Uterus (tissue), 2 donors: ENCODE measurements around the gene SERGEF.

Source experiments
- POLR2A ChIP-seq, 2 donors: fragments of 450-650 bp; IDR thresholded peaks; one replicate each; pipeline ENCODE4 v1.6.1; 2016; ENCODE audit warnings: antibody characterized with exemption in 2 of 2, mild to moderate bottlenecking in 1 of 2, moderate library complexity in 1 of 2
- TF ChIP-seq, protein P1 (sequence below), 4 experiments: fragments of 200-600 bp in 2 of 4; fragments of 450-650 bp in 2 of 4; sonication (generic) in 2 of 4; IDR thresholded peaks; one replicate each; pipeline ENCODE4 v1.5.1; 2016 to 2019; ENCODE audit warnings: antibody characterized with exemption in 4 of 4, mild to moderate bottlenecking in 2 of 4, moderate library complexity in 1 of 4

DNA sequence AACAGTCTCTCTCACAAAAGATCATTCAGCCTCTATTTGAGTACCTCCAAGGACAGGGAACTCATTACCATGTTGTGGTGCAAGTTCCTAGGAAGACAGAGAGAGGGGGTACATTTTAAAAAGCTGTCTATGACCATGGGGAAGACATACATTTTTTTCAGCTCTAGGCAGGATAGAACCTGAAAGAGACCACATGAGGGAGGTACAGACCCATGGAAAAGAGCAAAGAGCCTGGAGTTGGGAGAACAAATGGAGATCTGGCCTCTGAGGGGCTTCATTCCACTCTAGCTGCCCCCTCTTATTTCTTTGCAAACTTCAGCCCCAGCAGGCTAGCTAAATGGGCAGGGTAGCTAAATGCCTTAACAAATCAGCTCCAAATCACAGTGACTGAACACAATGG is 241.9 kb downstream of the SERGEF start:
- TF ChIP-seq, protein P1, sequence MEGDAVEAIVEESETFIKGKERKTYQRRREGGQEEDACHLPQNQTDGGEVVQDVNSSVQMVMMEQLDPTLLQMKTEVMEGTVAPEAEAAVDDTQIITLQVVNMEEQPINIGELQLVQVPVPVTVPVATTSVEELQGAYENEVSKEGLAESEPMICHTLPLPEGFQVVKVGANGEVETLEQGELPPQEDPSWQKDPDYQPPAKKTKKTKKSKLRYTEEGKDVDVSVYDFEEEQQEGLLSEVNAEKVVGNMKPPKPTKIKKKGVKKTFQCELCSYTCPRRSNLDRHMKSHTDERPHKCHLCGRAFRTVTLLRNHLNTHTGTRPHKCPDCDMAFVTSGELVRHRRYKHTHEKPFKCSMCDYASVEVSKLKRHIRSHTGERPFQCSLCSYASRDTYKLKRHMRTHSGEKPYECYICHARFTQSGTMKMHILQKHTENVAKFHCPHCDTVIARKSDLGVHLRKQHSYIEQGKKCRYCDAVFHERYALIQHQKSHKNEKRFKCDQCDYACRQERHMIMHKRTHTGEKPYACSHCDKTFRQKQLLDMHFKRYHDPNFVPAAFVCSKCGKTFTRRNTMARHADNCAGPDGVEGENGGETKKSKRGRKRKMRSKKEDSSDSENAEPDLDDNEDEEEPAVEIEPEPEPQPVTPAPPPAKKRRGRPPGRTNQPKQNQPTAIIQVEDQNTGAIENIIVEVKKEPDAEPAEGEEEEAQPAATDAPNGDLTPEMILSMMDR (IDR thresholded peaks at IDR 0.05) = no peak
- TF ChIP-seq POLR2A (IDR thresholded peaks at IDR 0.05) = no peak
